ENCODE data around the gene FLNC. TPM values are rescaled to one million over a fixed set of nuclear protein-coding genes. Genes with fewer than 3 reads are reported as not detected.

Gene FLNC
- total RNA-seq, 1 experiment from 2014 or later = 10.2 TPM

DNA sequence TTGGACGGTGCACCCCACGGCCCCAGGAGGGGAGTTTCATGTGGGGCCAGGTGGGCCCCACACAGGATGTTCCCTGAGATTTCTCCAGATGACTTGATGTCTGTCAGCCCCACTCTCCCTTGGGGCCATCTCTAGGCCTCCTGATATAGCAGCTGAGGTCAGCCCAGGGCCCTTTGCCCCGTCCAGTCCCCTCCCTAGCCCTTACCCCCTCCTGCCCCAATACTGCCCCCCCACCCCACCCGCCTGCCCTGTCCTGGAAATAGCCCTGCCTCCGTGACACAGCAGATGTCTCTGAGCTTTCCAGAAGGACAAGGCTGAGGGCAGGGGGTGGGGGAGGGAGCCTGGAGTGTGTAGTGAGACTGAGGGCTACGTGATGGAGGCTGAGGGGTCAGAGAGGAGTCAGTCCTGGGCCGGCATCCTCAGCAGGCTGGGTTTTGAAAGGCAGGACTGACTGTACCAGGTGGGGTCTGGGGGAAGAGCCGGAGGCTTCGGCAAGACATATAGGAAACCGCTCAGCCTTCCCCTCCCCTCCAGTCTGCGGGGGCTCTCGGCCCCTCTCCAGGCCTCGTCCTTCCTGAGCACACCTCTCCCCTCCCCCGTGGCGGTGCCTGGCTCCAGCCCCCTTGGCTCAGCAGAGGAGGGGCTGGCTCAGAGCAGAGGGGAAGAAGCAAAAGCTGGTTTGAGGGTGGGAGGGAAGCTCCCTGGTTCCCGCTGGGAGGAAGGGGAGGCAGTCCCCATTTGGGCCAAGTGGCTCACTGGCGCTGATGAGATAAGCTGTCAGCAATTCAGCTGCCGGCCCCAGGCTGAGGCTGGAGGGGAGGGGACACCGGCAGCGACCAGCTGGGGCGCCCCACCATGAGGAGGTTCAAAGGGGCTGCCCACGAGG, 2.0 kb downstream of the FLNC start:
- no peak for DNase-seq (ENCODE audit: low read depth, low spot score)
- Histone ChIP-seq H3K4me3 (ENCODE audit: low read depth in 2 of 2, low read length in 2 of 2) (peak overlapping the region in 1 of 2 experiments; percentile 43; a peak in 1 of 4 replicates), H3K27me3 (ENCODE audit: control insufficient read depth, insufficient read depth, low read length) (no peaks in the 10 kb centered on the region), H3K9me3 (ENCODE audit: control insufficient read depth, insufficient read depth, low read depth, low read length) (no peaks in the 10 kb centered on the region), H3K4me1 (ENCODE audit: control insufficient read depth, insufficient read depth, low read length) (peaks cover 23% of the 10 kb centered on the region), H3K27ac (ENCODE audit: low read length) (no peak overlapping the region), H3K36me3 (ENCODE audit: control insufficient read depth, insufficient read depth, low read length) (no peaks in the 10 kb centered on the region)
- TF ChIP-seq CTCF (IDR thresholded peaks at IDR 0.05) (no peak), SIN3A (IDR thresholded peaks at IDR 0.05; ENCODE audit: borderline replicate concordance, insufficient read depth, low read depth, low read length) (no peak), POLR2AphosphoS5 (IDR thresholded peaks at IDR 0.05; ENCODE audit: low read depth, low read length) (no peak), TCF7L2 (IDR thresholded peaks at IDR 0.05; ENCODE audit: low read depth, low read length) (no peak)
- TF ChIP-seq, protein P1, sequence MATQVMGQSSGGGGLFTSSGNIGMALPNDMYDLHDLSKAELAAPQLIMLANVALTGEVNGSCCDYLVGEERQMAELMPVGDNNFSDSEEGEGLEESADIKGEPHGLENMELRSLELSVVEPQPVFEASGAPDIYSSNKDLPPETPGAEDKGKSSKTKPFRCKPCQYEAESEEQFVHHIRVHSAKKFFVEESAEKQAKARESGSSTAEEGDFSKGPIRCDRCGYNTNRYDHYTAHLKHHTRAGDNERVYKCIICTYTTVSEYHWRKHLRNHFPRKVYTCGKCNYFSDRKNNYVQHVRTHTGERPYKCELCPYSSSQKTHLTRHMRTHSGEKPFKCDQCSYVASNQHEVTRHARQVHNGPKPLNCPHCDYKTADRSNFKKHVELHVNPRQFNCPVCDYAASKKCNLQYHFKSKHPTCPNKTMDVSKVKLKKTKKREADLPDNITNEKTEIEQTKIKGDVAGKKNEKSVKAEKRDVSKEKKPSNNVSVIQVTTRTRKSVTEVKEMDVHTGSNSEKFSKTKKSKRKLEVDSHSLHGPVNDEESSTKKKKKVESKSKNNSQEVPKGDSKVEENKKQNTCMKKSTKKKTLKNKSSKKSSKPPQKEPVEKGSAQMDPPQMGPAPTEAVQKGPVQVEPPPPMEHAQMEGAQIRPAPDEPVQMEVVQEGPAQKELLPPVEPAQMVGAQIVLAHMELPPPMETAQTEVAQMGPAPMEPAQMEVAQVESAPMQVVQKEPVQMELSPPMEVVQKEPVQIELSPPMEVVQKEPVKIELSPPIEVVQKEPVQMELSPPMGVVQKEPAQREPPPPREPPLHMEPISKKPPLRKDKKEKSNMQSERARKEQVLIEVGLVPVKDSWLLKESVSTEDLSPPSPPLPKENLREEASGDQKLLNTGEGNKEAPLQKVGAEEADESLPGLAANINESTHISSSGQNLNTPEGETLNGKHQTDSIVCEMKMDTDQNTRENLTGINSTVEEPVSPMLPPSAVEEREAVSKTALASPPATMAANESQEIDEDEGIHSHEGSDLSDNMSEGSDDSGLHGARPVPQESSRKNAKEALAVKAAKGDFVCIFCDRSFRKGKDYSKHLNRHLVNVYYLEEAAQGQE (IDR thresholded peaks at IDR 0.05; ENCODE audit: insufficient read depth in 1 of 2, low read depth in 2 of 2, low read length in 1 of 2) = no peak
- ATAC-seq = no peak
- CTCF ChIA-PET = interaction anchor here (0.6 kb wide), 2 partner anchors 38 to 165 kb away, joined by 4 to 7 read pairs; no protein-coding TSS in a partner anchor
- in situ Hi-C loops (cut with HindIII; ENCODE audit: low pct_unique_long_range_greater_than_20kb, low sequenced_read_pairs) (no loop called here), intact Hi-C loops (cut with micrococcal nuclease; ENCODE audit: unreplicated experiment) (no loop called here)
- BruUV-seq (replicated peaks) = no TSS peak
- POLR2A ChIA-PET = interaction anchor here (0.7 kb wide), 1 partner anchor 104 kb away, joined by 4 read pairs; no protein-coding TSS in a partner anchor

DNA sequence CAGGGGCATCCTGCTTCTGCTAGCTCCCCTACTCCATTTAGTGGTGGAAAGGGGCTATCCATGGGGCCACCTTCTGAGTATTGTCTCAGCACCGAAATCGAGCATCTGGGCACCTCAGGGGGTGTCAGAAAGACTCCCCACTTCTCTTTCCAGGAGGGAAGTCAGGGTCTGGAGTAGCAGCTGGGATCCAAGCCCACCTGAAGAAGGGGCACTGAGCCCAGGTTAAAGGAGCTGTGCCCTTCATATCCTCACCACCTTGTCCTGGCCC, 2.6 kb downstream of the FLNC start:
- intact Hi-C loops (cut with micrococcal nuclease; ENCODE audit: unreplicated experiment) = no loop called here
- peaks cover 20% of the 10 kb centered on the region for H3K4me1 ChIP-seq (ENCODE audit: control insufficient read depth, insufficient read depth, low read length)

More for the DNA sequence above, 2.6 kb downstream of the FLNC start:
- no peak overlapping the region for H3K27ac ChIP-seq (ENCODE audit: low read length)
- ChIA-PET CTCF (no interaction called here), POLR2A (no interaction called here)
- BruUV-seq (replicated peaks) = no TSS peak
- ATAC-seq (no peak), DNase-seq (ENCODE audit: low read depth, low spot score) (no peak)
- no peak for TF ChIP-seq SIN3A (IDR thresholded peaks at IDR 0.05; ENCODE audit: borderline replicate concordance, insufficient read depth, low read depth, low read length)
- TF ChIP-seq TCF7L2 (IDR thresholded peaks at IDR 0.05; ENCODE audit: low read depth, low read length) = no peak
- TF ChIP-seq, protein P1 (IDR thresholded peaks at IDR 0.05; ENCODE audit: insufficient read depth in 1 of 2, low read depth in 2 of 2, low read length in 1 of 2) = no peak
- TF ChIP-seq CTCF (IDR thresholded peaks at IDR 0.05) = no peak
- no peak for TF ChIP-seq POLR2AphosphoS5 (IDR thresholded peaks at IDR 0.05; ENCODE audit: low read depth, low read length)
- in situ Hi-C loops (cut with HindIII; ENCODE audit: low pct_unique_long_range_greater_than_20kb, low sequenced_read_pairs) = no loop called here
- H3K9me3 ChIP-seq (ENCODE audit: control insufficient read depth, insufficient read depth, low read depth, low read length) = no peaks in the 10 kb centered on the region
- no peaks in the 10 kb centered on the region for H3K27me3 ChIP-seq (ENCODE audit: control insufficient read depth, insufficient read depth, low read length)
- no peaks in the 10 kb centered on the region for H3K36me3 ChIP-seq (ENCODE audit: control insufficient read depth, insufficient read depth, low read length)
- peak overlapping the region in 1 of 2 experiments; percentile 43; a peak in 1 of 4 replicates for H3K4me3 ChIP-seq (ENCODE audit: low read depth in 2 of 2, low read length in 2 of 2)
